GM12878 (cell line): ENCODE data around the gene LRRC3B.

ENCODE experiments used
- BACH1 ChIP-seq: fragments of 450-650 bp; IDR thresholded peaks from 2 replicates; pipeline ENCODE4 v1.6.1; 2017; ENCODE audit warnings: mild to moderate bottlenecking, borderline replicate concordance
- BRCA1 ChIP-seq: IDR thresholded peaks from 2 replicates; pipeline ENCODE4 v1.6.1; 2011; ENCODE audit warnings: low read depth, low read length, improper control_type of control experiment
- CHD2 ChIP-seq: IDR thresholded peaks from 2 replicates; pipeline ENCODE4 v1.6.1; 2011; ENCODE audit warnings: low read depth, low read length, improper control_type of control experiment, borderline replicate concordance
- CTCF ChIP-seq, 3 experiments: IDR thresholded peaks in 2 of 3; conservative IDR thresholded peaks in 1 of 3; 2 replicates each; pipeline ENCODE4 v1.5.1; 2011; ENCODE audit warnings: low read depth in 3 of 3, low read length in 3 of 3, mild to moderate bottlenecking in 3 of 3, control low read depth in 2 of 3, moderate library complexity in 2 of 3, inconsistent platforms in 1 of 3, mixed read lengths in 1 of 3; ENCODE audit not compliant: control insufficient read depth in 2 of 3, insufficient read depth in 1 of 3; ENCODE audit errors: extremely low read depth in 1 of 3
- EZH2 ChIP-seq: IDR thresholded peaks from 2 replicates; pipeline ENCODE4 v1.6.1; 2012; ENCODE audit warnings: low read depth, mild to moderate bottlenecking, control low read depth, inconsistent platforms, low read length, borderline replicate concordance; ENCODE audit not compliant: control insufficient read depth
- HDGF ChIP-seq: fragments of 450-650 bp; IDR thresholded peaks from 2 replicates; pipeline ENCODE4 v1.6.1; 2016; ENCODE audit warnings: antibody characterized with exemption
- JUND ChIP-seq: IDR thresholded peaks from 2 replicates; pipeline ENCODE4 v1.6.1; 2012; ENCODE audit warnings: low read depth, mild to moderate bottlenecking, low read length, improper control_type of control experiment, moderate library complexity
- NFYB ChIP-seq: IDR thresholded peaks from 2 replicates; pipeline ENCODE4 v1.6.1; 2011; ENCODE audit warnings: low read depth, mild to moderate bottlenecking, low read length, improper control_type of control experiment, moderate library complexity; ENCODE audit not compliant: insufficient read depth
- POLR2A ChIP-seq: IDR thresholded peaks from 2 replicates; pipeline ENCODE4 v1.6.1; 2011; ENCODE audit warnings: low read depth, mild to moderate bottlenecking, low read length
- POLR2AphosphoS5 ChIP-seq: IDR thresholded peaks from 2 replicates; pipeline ENCODE4 v1.6.1; 2011; ENCODE audit warnings: mild to moderate bottlenecking, low read length, inconsistent platforms
- SMC3 ChIP-seq: IDR thresholded peaks from 2 replicates; pipeline ENCODE4 v1.6.1; 2011; ENCODE audit warnings: low read length, improper control_type of control experiment, borderline replicate concordance
- USF2 ChIP-seq: IDR thresholded peaks from 2 replicates; pipeline ENCODE4 v1.6.1; 2011; ENCODE audit warnings: low read depth, low read length, improper control_type of control experiment, borderline replicate concordance
- ZNF217 ChIP-seq: fragments of 450-650 bp; IDR thresholded peaks from 2 replicates; pipeline ENCODE4 v1.6.1; 2017; ENCODE audit warnings: antibody characterized with exemption, mild to moderate bottlenecking
- ZZZ3 ChIP-seq: IDR thresholded peaks from 2 replicates; pipeline ENCODE4 v1.6.1; 2011; ENCODE audit warnings: low read depth; ENCODE audit not compliant: control insufficient read depth, insufficient read length

- no peak for TF ChIP-seq USF2
- TF ChIP-seq ZNF217: no peak
- no peak for TF ChIP-seq SMC3
- no peak for TF ChIP-seq CTCF (IDR thresholded peaks at IDR 0.05 in 2 of 3, conservative IDR thresholded peaks at IDR 0.05 in 1 of 3; ENCODE audit: control insufficient read depth in 2 of 3, extremely low read depth in 1 of 3, insufficient read depth in 1 of 3, low read depth in 3 of 3, low read length in 3 of 3)
- TF ChIP-seq POLR2AphosphoS5: no peak
- no peak for TF ChIP-seq EZH2
- no peak for TF ChIP-seq HDGF
- TF ChIP-seq JUND: no peak
- TF ChIP-seq CHD2: no peak
- TF ChIP-seq NFYB: no peak
- TF ChIP-seq ZZZ3: no peak
- no peak for TF ChIP-seq POLR2A
- TF ChIP-seq BRCA1: no peak
- no peak for TF ChIP-seq BACH1
These were observed 1.0 kb downstream of the LRRC3B start for GRCh38 chr3:26623419-26624208.
